Mesendoderm (in vitro differentiated cells): ENCODE results near the gene SNPH.

Experiments used
- DNase-seq: peaks from one replicate; pipeline ENCODE4 v3.0.0; 2013
- H2AK5ac ChIP-seq: 2 replicates; pipeline ENCODE4 v1.6.1; 2013; ENCODE audit warnings: low read length, inconsistent platforms
- H2BK120ac ChIP-seq: 2 replicates; pipeline ENCODE4 v1.6.1; 2013; ENCODE audit warnings: low read depth, mild to moderate bottlenecking, low read length, moderate library complexity, mixed read lengths
- H2BK15ac ChIP-seq: replicated peaks from 2 replicates; pipeline ENCODE4 v1.6.1; 2013; ENCODE audit warnings: low read depth, mild to moderate bottlenecking, moderate library complexity
- H2BK5ac ChIP-seq: 2 replicates; pipeline ENCODE4 v1.6.1; 2013; ENCODE audit warnings: low read length, inconsistent platforms
- H3K18ac ChIP-seq: 2 replicates; pipeline ENCODE4 v1.6.1; 2013; ENCODE audit warnings: mild to moderate bottlenecking, low read length, mixed read lengths
- H3K23ac ChIP-seq: one replicate; pipeline ENCODE4 v1.6.1; 2013; ENCODE audit warnings: low read length
- H3K27ac ChIP-seq: 2 replicates; pipeline ENCODE4 v1.5.1; 2013; ENCODE audit warnings: low read depth, mild to moderate bottlenecking, inconsistent platforms, low read length, moderate library complexity
- H3K27me3 ChIP-seq: 2 replicates; pipeline ENCODE4 v1.6.1; 2013; ENCODE audit warnings: low read length, control low read depth, mild to moderate bottlenecking, inconsistent platforms; ENCODE audit not compliant: insufficient read depth, poor library complexity
- H3K36me3 ChIP-seq: 2 replicates; pipeline ENCODE4 v1.6.1; 2013; ENCODE audit warnings: low read length, inconsistent platforms; ENCODE audit not compliant: control insufficient read depth, insufficient read depth
- H3K4ac ChIP-seq: one replicate; pipeline ENCODE4 v1.6.1; 2013; ENCODE audit warnings: low read depth, mild to moderate bottlenecking, low read length, moderate library complexity
- H3K4me1 ChIP-seq: 2 replicates; pipeline ENCODE4 v1.6.1; 2013; ENCODE audit warnings: low read depth, low read length, inconsistent platforms; ENCODE audit not compliant: control insufficient read depth
- H3K4me2 ChIP-seq: 2 replicates; pipeline ENCODE4 v1.6.1; 2013; ENCODE audit warnings: low read length
- H3K4me3 ChIP-seq: 2 replicates; pipeline ENCODE4 v1.5.1; 2013; ENCODE audit warnings: mild to moderate bottlenecking, low read length
- H3K56ac ChIP-seq: one replicate; pipeline ENCODE4 v1.6.1; 2013; ENCODE audit warnings: low read length
- H3K79me1 ChIP-seq: 2 replicates; pipeline ENCODE4 v1.6.1; 2013; ENCODE audit warnings: low read length, inconsistent platforms
- H3K79me2 ChIP-seq: 2 replicates; pipeline ENCODE4 v1.6.1; 2013; ENCODE audit warnings: mild to moderate bottlenecking, low read length; ENCODE audit not compliant: control insufficient read depth, insufficient read depth
- H3K9ac ChIP-seq: 2 replicates; pipeline ENCODE4 v1.6.1; 2013; ENCODE audit warnings: low read length, inconsistent platforms
- H4K5ac ChIP-seq: one replicate; pipeline ENCODE4 v1.6.1; 2013; ENCODE audit warnings: low read length
- H4K8ac ChIP-seq: one replicate; pipeline ENCODE4 v1.6.1; 2013; ENCODE audit warnings: low read depth, mild to moderate bottlenecking, control low read depth, low read length, moderate library complexity
- WGBS: extraction: QIAGEN DNeasy Blood & Tissue Kit; methylation state at CpG from one replicate; pipeline ENCODE4 v1.1.7; 2013; ENCODE audit warnings: low lambda C conversion rate, missing lambda C conversion rate; ENCODE audit not compliant: insufficient coverage; ENCODE audit errors: extremely low coverage; 5-methylcytosine and 5-hydroxymethylcytosine counted together

The SNPH gene

DNA sequence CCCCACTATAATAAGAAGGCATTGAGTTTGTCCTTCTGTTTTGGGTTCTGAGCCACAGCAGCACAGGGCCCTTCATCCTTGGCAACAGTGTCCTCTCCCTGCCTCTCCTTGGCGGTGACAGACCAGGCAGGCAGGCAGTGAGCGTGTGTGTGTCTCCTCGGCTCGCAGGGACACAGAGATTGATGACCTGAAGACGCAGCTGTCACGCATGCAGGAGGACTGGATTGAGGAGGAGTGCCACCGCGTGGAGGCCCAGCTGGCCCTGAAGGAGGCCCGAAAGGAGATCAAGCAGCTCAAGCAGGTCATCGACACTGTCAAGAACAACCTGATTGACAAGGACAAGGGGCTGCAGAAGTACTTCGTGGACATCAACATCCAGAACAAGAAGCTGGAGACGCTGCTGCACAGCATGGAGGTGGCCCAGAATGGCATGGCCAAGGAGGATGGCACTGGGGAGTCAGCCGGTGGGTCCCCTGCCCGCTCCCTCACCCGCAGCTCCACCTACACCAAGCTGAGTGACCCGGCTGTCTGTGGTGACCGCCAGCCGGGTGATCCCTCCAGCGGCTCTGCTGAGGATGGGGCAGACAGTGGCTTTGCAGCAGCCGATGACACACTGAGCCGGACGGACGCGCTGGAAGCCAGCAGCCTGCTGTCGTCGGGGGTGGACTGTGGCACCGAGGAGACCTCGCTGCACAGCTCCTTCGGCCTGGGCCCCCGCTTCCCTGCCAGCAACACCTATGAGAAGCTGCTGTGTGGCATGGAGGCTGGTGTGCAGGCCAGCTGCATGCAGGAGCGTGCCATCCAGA, 38.8 kb downstream of the SNPH start:
- Histone ChIP-seq H3K36me3 (no peaks in the 10 kb centered on the region), H3K23ac (peak overlapping the region; percentile 24), H2BK120ac (no peak overlapping the region), H3K4me1 (no peaks in the 10 kb centered on the region), H3K9ac (no peak overlapping the region), H3K4me3 (no peak overlapping the region), H3K79me1 (no peaks in the 10 kb centered on the region), H2BK15ac (no peak overlapping the region), H3K4ac (no peak overlapping the region), H4K5ac (no peak overlapping the region), H3K4me2 (no peak overlapping the region), H3K56ac (no peak overlapping the region), H3K27me3 (no peaks in the 10 kb centered on the region), H4K8ac (no peak overlapping the region), H2AK5ac (no peak overlapping the region), H3K79me2 (no peaks in the 10 kb centered on the region), H2BK5ac (no peak overlapping the region), H3K27ac (no peak overlapping the region), H3K18ac (no peak overlapping the region)
- WGBS = no CpG with 5 or more reads among the region's 31 CpGs
- DNase-seq = no peak

DNA sequence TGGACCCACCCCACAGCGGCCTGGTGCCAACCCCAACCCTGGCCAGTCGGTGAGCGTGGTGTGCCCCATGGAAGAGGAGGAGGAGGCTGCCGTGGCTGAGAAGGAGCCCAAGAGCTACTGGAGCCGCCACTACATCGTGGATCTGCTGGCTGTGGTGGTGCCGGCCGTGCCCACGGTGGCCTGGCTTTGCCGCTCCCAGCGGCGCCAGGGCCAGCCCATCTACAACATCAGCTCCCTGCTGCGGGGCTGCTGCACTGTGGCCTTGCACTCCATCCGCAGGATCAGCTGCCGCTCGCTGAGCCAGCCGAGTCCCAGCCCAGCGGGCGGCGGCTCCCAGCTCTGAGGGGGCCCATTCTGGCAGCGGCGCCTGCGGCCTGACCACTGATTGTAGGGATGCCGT, 39.6 kb downstream of the SNPH start:
- DNase-seq = no peak
- Histone ChIP-seq H3K9ac (no peak overlapping the region), H2BK5ac (no peak overlapping the region)

DNA sequence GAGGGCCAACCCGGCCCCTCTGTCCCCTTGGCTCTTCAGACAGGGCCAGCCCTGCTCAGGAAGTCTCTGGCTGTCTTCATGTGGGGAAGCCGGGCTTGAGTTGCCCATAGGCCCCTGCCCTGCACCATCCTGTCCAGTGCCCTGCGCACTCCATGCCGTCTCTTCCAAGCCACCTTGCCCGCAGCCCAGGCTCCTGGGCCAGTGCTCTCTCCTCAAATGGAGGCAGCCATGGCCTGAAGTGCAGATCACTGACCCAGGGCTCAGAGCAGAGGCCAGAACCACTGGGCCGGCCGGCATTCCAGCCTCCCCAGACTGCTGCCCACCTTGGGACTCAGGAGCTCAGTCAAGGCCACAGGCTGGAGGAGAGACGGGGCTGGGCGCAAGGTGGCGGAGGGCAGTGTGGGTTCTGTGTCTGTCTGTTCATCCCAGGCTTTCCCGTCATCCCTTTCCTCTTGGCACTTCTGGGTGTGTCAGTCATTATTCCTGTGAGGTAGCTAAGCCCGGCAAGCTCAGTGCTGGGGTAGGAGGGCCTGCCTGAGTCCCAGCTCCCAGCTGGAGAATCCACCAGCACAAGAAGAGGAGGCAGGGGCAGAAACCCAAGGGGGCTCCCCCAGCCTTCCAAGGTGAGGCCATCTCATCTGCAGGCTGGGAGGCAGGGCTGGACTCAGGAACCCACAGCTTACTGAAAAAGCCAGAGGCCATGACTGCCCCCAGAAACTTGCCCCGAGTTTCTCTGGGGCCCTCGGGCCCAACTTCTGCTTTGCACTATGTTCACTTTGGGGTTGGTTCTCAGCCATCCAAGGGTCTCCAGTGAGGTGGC, 40.4 kb downstream of the SNPH start:
- no peak overlapping the region for H2BK5ac ChIP-seq
- H4K8ac ChIP-seq = no peak overlapping the region
- H3K23ac ChIP-seq = no peak overlapping the region
- no peak for DNase-seq
- no peak overlapping the region for H4K5ac ChIP-seq
- no peak overlapping the region for H3K18ac ChIP-seq
- no peak overlapping the region for H2AK5ac ChIP-seq
- H2BK15ac ChIP-seq = no peak overlapping the region
- no peak overlapping the region for H2BK120ac ChIP-seq
- H3K4me3 ChIP-seq = no peak overlapping the region
- H3K27ac ChIP-seq = no peak overlapping the region
- no peak overlapping the region for H3K4me2 ChIP-seq
- WGBS = no CpG with 5 or more reads among the region's 14 CpGs
- no peak overlapping the region for H3K56ac ChIP-seq
- no peaks in the 10 kb centered on the region for H3K27me3 ChIP-seq
- H3K4me1 ChIP-seq = no peaks in the 10 kb centered on the region
- no peaks in the 10 kb centered on the region for H3K36me3 ChIP-seq
- no peaks in the 10 kb centered on the region for H3K79me2 ChIP-seq
- no peak overlapping the region for H3K9ac ChIP-seq
- no peak overlapping the region for H3K4ac ChIP-seq
- H3K79me1 ChIP-seq = no peaks in the 10 kb centered on the region

More for the DNA sequence above, 39.6 kb downstream of the SNPH start:
- Histone ChIP-seq H3K27me3 (no peaks in the 10 kb centered on the region), H4K5ac (no peak overlapping the region), H3K4me3 (no peak overlapping the region), H3K4me1 (no peaks in the 10 kb centered on the region), H3K23ac (no peak overlapping the region), H3K79me2 (no peaks in the 10 kb centered on the region), H3K36me3 (no peaks in the 10 kb centered on the region), H2BK120ac (no peak overlapping the region), H3K79me1 (no peaks in the 10 kb centered on the region), H3K4ac (no peak overlapping the region), H3K56ac (no peak overlapping the region), H3K18ac (no peak overlapping the region), H2AK5ac (no peak overlapping the region), H4K8ac (no peak overlapping the region), H2BK15ac (no peak overlapping the region), H3K4me2 (no peak overlapping the region), H3K27ac (no peak overlapping the region)
- WGBS = no CpG with 5 or more reads among the region's 24 CpGs

DNA sequence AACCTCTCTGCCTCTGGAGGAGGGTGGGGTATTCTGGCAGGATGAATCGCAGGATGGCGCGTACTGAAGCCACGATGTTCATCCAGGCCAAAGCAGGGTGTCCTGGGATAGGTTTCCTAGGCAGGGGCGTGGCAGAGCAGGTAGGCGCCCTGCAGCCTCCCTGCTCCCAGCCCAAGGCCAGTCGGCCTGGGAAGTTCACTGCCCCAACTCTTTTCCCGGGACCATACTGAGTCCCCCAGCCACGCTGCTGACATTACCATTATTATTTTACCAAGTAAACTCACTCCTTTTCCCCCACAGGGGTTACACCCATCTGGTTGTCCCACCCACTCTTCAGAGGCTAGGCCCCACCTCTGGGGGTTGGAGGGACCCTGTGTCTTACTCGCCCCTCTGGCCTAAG, 41.1 kb downstream of the SNPH start:
- no peak overlapping the region for H2BK5ac ChIP-seq
- no peaks in the 10 kb centered on the region for H3K36me3 ChIP-seq
- H3K79me1 ChIP-seq = no peaks in the 10 kb centered on the region
- no peak overlapping the region for H2BK120ac ChIP-seq
- no peak overlapping the region for H3K23ac ChIP-seq
- no peak overlapping the region for H3K9ac ChIP-seq
- H3K27me3 ChIP-seq = no peaks in the 10 kb centered on the region
- H2BK15ac ChIP-seq = no peak overlapping the region
- no peak overlapping the region for H3K4me2 ChIP-seq
- H3K27ac ChIP-seq = no peak overlapping the region
- no peaks in the 10 kb centered on the region for H3K4me1 ChIP-seq
- H2AK5ac ChIP-seq = no peak overlapping the region
- no peaks in the 10 kb centered on the region for H3K79me2 ChIP-seq
- no CpG with 5 or more reads among the region's 10 CpGs for WGBS
- H3K4ac ChIP-seq = no peak overlapping the region
- no peak overlapping the region for H4K8ac ChIP-seq
- DNase-seq = no peak
- H4K5ac ChIP-seq = no peak overlapping the region
- H3K4me3 ChIP-seq = no peak overlapping the region
- no peak overlapping the region for H3K56ac ChIP-seq
- H3K18ac ChIP-seq = no peak overlapping the region

DNA sequence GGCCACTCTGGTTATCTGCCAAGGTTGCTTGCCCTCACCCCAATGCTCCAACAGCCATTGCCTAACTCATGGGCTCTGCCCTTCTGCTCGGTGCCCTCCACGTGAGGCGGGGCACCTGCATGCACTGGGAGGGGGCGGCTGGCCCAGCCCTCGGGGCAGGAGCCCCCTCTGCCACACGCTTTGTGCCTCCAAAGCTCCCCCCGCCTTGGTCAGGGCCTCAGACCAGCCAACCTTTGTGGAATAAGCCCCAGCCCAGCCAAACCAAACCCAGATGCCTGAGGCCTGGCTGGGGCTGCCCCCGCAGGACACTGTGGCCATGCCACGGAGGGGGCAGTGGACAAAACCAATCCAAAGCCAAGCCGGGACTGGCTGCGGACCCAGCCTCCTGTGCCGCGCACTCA, 41.5 kb downstream of the SNPH start:
- Histone ChIP-seq H3K18ac (no peak overlapping the region), H3K4me2 (no peak overlapping the region), H3K36me3 (no peaks in the 10 kb centered on the region), H3K56ac (no peak overlapping the region), H2BK15ac (no peak overlapping the region), H3K27me3 (no peaks in the 10 kb centered on the region), H3K27ac (no peak overlapping the region), H3K23ac (no peak overlapping the region), H3K4me1 (no peaks in the 10 kb centered on the region), H3K79me2 (no peaks in the 10 kb centered on the region), H3K9ac (no peak overlapping the region), H3K79me1 (no peaks in the 10 kb centered on the region), H4K5ac (no peak overlapping the region), H2BK120ac (no peak overlapping the region), H2BK5ac (no peak overlapping the region), H3K4me3 (no peak overlapping the region), H2AK5ac (no peak overlapping the region), H3K4ac (no peak overlapping the region), H4K8ac (no peak overlapping the region)
- WGBS = no CpG with 5 or more reads among the region's 13 CpGs
- DNase-seq = no peak
